Sigmoid colon (tissue), 7 donors: ENCODE results near the gene CLCN7. TPM values are rescaled to one million over a fixed set of nuclear protein-coding genes. Genes with fewer than 3 reads are reported as not detected.

Experiments used
- DNase-seq: peaks from one replicate; pipeline ENCODE4 v3.0.0-alpha.2; 2019
- H3K27ac ChIP-seq, 4 donors: fragments of 200-600 bp; sonication (generic); one replicate each; pipeline ENCODE4 v1.5.1; 2016 to 2019; ENCODE audit warnings: mild to moderate bottlenecking in 1 of 4
- H3K27me3 ChIP-seq, 3 donors: fragments of 200-600 bp; sonication (generic); one replicate each; pipeline ENCODE4 v1.5.1; 2019; ENCODE audit warnings: mild to moderate bottlenecking in 1 of 3
- H3K36me3 ChIP-seq, 4 donors: fragments of 200-600 bp; sonication (generic); one replicate each; pipeline ENCODE4 v1.5.1; 2016 to 2019
- H3K4me1 ChIP-seq, 4 donors: fragments of 200-600 bp; sonication (generic); one replicate each; pipeline ENCODE4 v1.5.1; 2017 to 2019
- H3K4me3 ChIP-seq, 4 donors: fragments of 200-600 bp; sonication (generic); one replicate each; pipeline ENCODE4 v1.5.1; 2017 to 2019; ENCODE audit warnings: mild to moderate bottlenecking in 2 of 4, moderate library complexity in 1 of 4
- H3K9me3 ChIP-seq, 4 donors: fragments of 200-600 bp in 3 of 4; sonication (generic) in 3 of 4; one replicate each; pipeline versions ENCODE4 v1.5.1 to v1.6.1; 2013 to 2019
- EP300 ChIP-seq, 4 donors: sonication (generic); formaldehyde crosslinking; IDR thresholded peaks; one replicate each; pipeline ENCODE4 v1.6.1; 2017; ENCODE audit warnings: antibody characterized with exemption in 4 of 4
- POLR2A ChIP-seq, 2 donors: fragments of 450-650 bp; IDR thresholded peaks; one replicate each; pipeline ENCODE4 v1.6.1; 2016; ENCODE audit warnings: antibody characterized with exemption in 2 of 2, mild to moderate bottlenecking in 2 of 2, moderate library complexity in 2 of 2
- POLR2AphosphoS5 ChIP-seq, 4 donors: sonication (generic); formaldehyde crosslinking; IDR thresholded peaks; one replicate each; pipeline ENCODE4 v1.6.1; 2017; ENCODE audit warnings: antibody characterized with exemption in 4 of 4
- WGBS, 2 donors: extraction: QIAGEN DNeasy Blood & Tissue Kit; methylation state at CpG; one replicate each; pipeline ENCODE4 v1.1.7; 2013; 5-methylcytosine and 5-hydroxymethylcytosine counted together
- intact Hi-C: fragments of 100-400 bp; cut with DNase I; formaldehyde crosslinking; loops from one replicate; pipeline ENCODE4 v1.15.1; 2023
- polyA plus RNA-seq, 3 donors: library from polyadenylated mRNA; stranded (reverse); fragments of 200-250 nt; gene quantifications; one replicate each; pipeline ENCODE4 v1.2.3, GENCODE V29; 2013
- total RNA-seq, 4 donors: library from RNA; depleted of rRNA; stranded (reverse); fragments of >200 nt; gene quantifications; one replicate each; pipeline ENCODE4 v1.1.0, GENCODE V29; 2016
- TF ChIP-seq, protein P1 (sequence below), 4 experiments: fragments of 450-650 bp in 3 of 4; fragments of 200-600 bp in 1 of 4; IDR thresholded peaks; one replicate each; pipeline ENCODE4 v1.5.1; 2016 to 2019; ENCODE audit warnings: antibody characterized with exemption in 4 of 4, mild to moderate bottlenecking in 3 of 4, moderate library complexity in 2 of 4
- donor health status: healthy with polysubstance abuse.
- donor health status: Bipolar disorder and iron deficiency.
- donor health status: healthy.

The CLCN7 gene
- total and polyA plus RNA-seq, 7 donors = 4.2 to 78.7 (median 38.7) TPM

- intact Hi-C loops = no loop called here
- Histone ChIP-seq H3K36me3 (peaks cover 33 to 85% (median 40%) of the 10 kb centered on the region in 4 donors), H3K27me3 (no peaks in the 10 kb centered on the region), H3K27ac (no peak overlapping the region), H3K4me1 (no peaks in the 10 kb centered on the region), H3K4me3 (no peak overlapping the region), H3K9me3 (no peaks in the 10 kb centered on the region)
- no peak for DNase-seq
- no peak for TF ChIP-seq POLR2A (IDR thresholded peaks at IDR 0.05)
- WGBS, 2 donors = 92 to 93% methylated on average over 13 of the region's 13 CpGs
Measured at GRCh38 chr16:1401758-1402154, 73.1 kb downstream of the CLCN7 start.

DNA sequence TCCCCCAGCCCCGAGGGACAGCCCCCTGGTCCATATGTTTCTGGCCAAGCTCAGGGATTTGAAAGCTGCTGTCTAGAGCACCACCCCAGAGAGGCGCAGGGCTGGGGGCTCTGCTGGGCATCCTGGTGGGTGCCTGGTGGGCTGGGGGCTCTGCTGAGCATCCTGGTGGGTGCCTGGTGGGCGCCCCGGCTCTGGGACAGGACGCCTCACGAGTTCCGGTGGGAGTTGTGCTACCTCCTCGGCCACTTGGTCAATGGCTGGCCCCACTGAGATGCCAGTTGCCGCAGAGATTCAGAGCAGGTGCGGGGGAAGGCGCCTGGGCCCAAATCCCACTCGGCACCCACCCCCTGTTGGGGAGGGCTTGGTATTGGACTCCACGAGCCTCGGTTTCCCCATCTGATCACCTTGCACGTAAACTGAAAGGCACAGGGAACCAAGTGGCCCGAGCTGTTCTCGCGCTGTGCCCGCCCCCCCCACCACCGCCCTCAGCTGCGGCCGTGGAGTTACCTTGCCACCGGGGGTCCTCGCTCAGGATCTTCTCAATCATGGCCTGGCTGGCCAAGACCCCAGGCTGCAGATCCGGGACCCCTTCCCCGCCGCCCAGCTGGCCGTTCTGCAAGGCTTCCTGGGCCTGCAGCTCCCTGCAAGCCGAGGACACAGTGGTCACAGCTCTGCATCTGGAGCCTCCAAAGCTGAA is 73.6 kb downstream of the CLCN7 start:
- H3K9me3 ChIP-seq = no peaks in the 10 kb centered on the region
- no peak for DNase-seq
- no peak for TF ChIP-seq POLR2A (IDR thresholded peaks at IDR 0.05)
- TF ChIP-seq, protein P1, sequence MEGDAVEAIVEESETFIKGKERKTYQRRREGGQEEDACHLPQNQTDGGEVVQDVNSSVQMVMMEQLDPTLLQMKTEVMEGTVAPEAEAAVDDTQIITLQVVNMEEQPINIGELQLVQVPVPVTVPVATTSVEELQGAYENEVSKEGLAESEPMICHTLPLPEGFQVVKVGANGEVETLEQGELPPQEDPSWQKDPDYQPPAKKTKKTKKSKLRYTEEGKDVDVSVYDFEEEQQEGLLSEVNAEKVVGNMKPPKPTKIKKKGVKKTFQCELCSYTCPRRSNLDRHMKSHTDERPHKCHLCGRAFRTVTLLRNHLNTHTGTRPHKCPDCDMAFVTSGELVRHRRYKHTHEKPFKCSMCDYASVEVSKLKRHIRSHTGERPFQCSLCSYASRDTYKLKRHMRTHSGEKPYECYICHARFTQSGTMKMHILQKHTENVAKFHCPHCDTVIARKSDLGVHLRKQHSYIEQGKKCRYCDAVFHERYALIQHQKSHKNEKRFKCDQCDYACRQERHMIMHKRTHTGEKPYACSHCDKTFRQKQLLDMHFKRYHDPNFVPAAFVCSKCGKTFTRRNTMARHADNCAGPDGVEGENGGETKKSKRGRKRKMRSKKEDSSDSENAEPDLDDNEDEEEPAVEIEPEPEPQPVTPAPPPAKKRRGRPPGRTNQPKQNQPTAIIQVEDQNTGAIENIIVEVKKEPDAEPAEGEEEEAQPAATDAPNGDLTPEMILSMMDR (IDR thresholded peaks at IDR 0.05) = no peak
- no peak for TF ChIP-seq POLR2AphosphoS5 (IDR thresholded peaks at IDR 0.05)
- TF ChIP-seq EP300 (IDR thresholded peaks at IDR 0.05) = no peak
- H3K27ac ChIP-seq = no peak overlapping the region
- H3K4me3 ChIP-seq = no peak overlapping the region
- peaks cover 33 to 88% (median 40%) of the 10 kb centered on the region in 4 donors for H3K36me3 ChIP-seq
- 93% methylated on average over 29 of the region's 29 CpGs for WGBS, 2 donors
- no peaks in the 10 kb centered on the region for H3K27me3 ChIP-seq
- H3K4me1 ChIP-seq = no peaks in the 10 kb centered on the region
- intact Hi-C loops = no loop called here

DNA sequence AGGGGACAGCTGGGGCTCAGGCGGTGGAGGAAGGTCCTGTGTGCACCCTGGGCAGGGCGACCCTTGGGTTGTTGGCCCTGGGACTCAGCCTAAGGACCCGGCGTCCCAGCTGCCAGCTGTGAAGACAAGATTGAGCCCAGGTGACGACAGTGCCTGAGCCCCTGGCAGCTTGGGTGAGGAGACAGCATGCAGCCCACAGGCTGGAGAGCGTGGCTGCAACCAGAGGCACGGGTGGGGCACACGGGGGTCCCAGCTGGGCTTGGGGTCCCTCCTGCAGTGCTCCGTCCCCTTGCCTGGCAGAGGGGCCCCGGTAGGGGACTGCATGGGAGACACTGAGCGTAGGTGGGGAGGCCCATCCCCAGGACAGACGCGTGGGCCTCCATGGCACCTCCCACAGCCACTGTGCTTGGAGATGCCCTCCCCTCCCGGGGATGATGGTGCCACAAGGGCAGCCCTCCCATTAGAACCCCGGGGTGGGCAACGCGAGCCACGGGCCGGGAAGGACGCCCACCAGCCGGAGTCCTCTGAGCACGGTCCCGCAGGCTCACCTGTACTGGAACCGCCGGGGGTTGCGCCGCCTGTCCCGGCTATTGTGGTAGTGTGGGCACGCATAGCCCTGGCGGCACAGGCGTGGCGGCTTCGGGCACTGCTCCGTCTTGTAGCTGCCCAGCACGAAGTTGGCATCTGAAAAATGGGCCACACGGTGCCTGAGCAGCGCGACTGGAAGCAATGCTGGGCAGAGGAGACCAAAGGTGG is 75.8 kb downstream of the CLCN7 start:
- no peak for DNase-seq
- Histone ChIP-seq H3K36me3 (peaks cover 33 to 96% (median 41%) of the 10 kb centered on the region in 4 donors), H3K27me3 (no peaks in the 10 kb centered on the region), H3K4me1 (no peaks in the 10 kb centered on the region), H3K9me3 (no peaks in the 10 kb centered on the region), H3K4me3 (no peak overlapping the region), H3K27ac (no peak overlapping the region)
- no peak for TF ChIP-seq POLR2AphosphoS5 (IDR thresholded peaks at IDR 0.05)
- TF ChIP-seq POLR2A (IDR thresholded peaks at IDR 0.05) = no peak
- TF ChIP-seq, protein P1 (IDR thresholded peaks at IDR 0.05) = no peak
- TF ChIP-seq EP300 (IDR thresholded peaks at IDR 0.05) = no peak
- 96 to 97% methylated on average over 38 of the region's 38 CpGs for WGBS, 2 donors
- intact Hi-C loops = no loop called here

DNA sequence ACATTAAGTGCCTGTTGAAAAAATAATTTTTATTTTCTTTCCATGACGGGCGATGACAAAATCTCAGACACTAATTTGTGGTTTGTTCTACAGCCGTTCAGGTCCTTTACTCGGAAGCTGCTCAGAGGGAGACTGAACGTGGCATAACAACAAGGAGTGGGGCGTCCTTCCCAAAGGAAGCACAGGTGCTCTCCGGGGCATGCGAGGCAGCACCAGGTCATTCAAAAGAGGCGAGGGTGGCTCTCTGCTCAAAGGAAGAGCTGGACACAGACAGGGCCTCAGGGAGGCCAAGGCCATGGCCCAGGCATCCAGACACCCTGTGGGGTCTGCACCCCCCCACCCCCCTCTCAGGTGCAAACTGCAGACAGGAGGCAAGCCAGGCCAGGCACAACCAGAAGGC is 76.5 kb downstream of the CLCN7 start:
- TF ChIP-seq POLR2A (IDR thresholded peaks at IDR 0.05) = no peak
- no peak for TF ChIP-seq EP300 (IDR thresholded peaks at IDR 0.05)
- TF ChIP-seq, protein P1 (IDR thresholded peaks at IDR 0.05) = no peak
- TF ChIP-seq POLR2AphosphoS5 (IDR thresholded peaks at IDR 0.05) = no peak
- H3K27ac ChIP-seq = no peak overlapping the region
- peaks cover 40 to 96% (median 48%) of the 10 kb centered on the region in 4 donors for H3K36me3 ChIP-seq
- intact Hi-C loops = no loop called here
- 93 to 95% methylated on average over 9 of the region's 9 CpGs for WGBS, 2 donors
- DNase-seq = no peak
- H3K4me1 ChIP-seq = no peaks in the 10 kb centered on the region
- no peaks in the 10 kb centered on the region for H3K9me3 ChIP-seq
- no peak overlapping the region for H3K4me3 ChIP-seq
- no peaks in the 10 kb centered on the region for H3K27me3 ChIP-seq

- no peak overlapping the region for H3K4me3 ChIP-seq
- H3K36me3 ChIP-seq = peaks cover 44 to 96% (median 48%) of the 10 kb centered on the region in 4 donors
- H3K27me3 ChIP-seq = no peaks in the 10 kb centered on the region
- WGBS, 2 donors = 93 to 95% methylated on average over 21 of the region's 21 CpGs
- H3K27ac ChIP-seq = no peak overlapping the region
- intact Hi-C loops = no loop called here
- H3K9me3 ChIP-seq = no peaks in the 10 kb centered on the region
- TF ChIP-seq, protein P1 (IDR thresholded peaks at IDR 0.05) = no peak
- TF ChIP-seq POLR2A (IDR thresholded peaks at IDR 0.05) (no peak), POLR2AphosphoS5 (IDR thresholded peaks at IDR 0.05) (no peak), EP300 (IDR thresholded peaks at IDR 0.05) (no peak)
- no peaks in the 10 kb centered on the region for H3K4me1 ChIP-seq
- no peak for DNase-seq
Measured at GRCh38 chr16:1397779-1398178, 77.0 kb downstream of the CLCN7 start.
